T-cell (primary cell): ENCODE results near the gene CFAP46. TPM values are rescaled to one million over a fixed set of nuclear protein-coding genes. Genes with fewer than 3 reads are reported as not detected.
"Not testable (repeated sequence)": the region's sequence is repeated elsewhere in the genome, so short reads cannot be mapped to it uniquely, and the experiment has no call there.

ENCODE experiments used
- ATAC-seq, 4 experiments: fragments of 200-7000 bp in 3 of 4; fragments of 150-1000 bp in 1 of 4; cut with Tn5 transposase; replicated peaks in 1 of 4; 1 replicate in 3 of 4; 2 replicates in 1 of 4; pipeline ENCODE4 v1.10.0; 2021; ENCODE audit warnings: moderate library complexity in 3 of 4, mild to moderate bottlenecking in 2 of 4, moderate number of reproducible peaks in 1 of 4
- CTCF ChIA-PET, 2 donors: fragments of 300-600 bp; sonication (Branson Sonifier 250); formaldehyde crosslinking; loops; one replicate each; lab custom pipeline; 2022; ENCODE audit warnings: antibody characterized with exemption in 2 of 2; lab: Charles Lee
- POLR2A ChIA-PET, 2 donors: fragments of 300-600 bp; sonication (Branson Sonifier 250); formaldehyde crosslinking; loops; one replicate each; lab custom pipeline; 2022; ENCODE audit warnings: antibody characterized with exemption in 2 of 2; lab: Charles Lee
- DNase-seq, 35 experiments: peaks; one replicate each; pipeline versions ENCODE4 v3.0.0 to v3.0.0-alpha.2; 2013 to 2023
- H3K27ac ChIP-seq: one replicate; pipeline ENCODE4 v1.5.1; 2013; ENCODE audit warnings: low read length
- H3K27me3 ChIP-seq, 2 experiments: replicated peaks in 1 of 2; 1 replicate in 1 of 2; 2 replicates in 1 of 2; pipeline versions ENCODE4 v1.6.1 to v1.7.0; 2013; ENCODE audit warnings: low read length in 1 of 2, mixed read lengths in 1 of 2; ENCODE audit not compliant: control insufficient read depth in 2 of 2, insufficient read depth in 2 of 2; ENCODE audit errors: extremely low read depth in 1 of 2
- H3K36me3 ChIP-seq, 2 donors: 1 replicate in 1 of 2; 2 replicates in 1 of 2; pipeline versions ENCODE4 v1.6.1 to v1.7.0; 2013; ENCODE audit warnings: low read length in 1 of 2; ENCODE audit not compliant: control insufficient read depth in 2 of 2, insufficient read depth in 1 of 2; ENCODE audit errors: extremely low read depth in 1 of 2
- H3K4me1 ChIP-seq, 2 experiments: 1 replicate in 1 of 2; 2 replicates in 1 of 2; pipeline versions ENCODE4 v1.6.1 to v1.7.0; 2013; ENCODE audit warnings: low read length in 2 of 2, mixed read lengths in 1 of 2; ENCODE audit not compliant: insufficient read depth in 2 of 2, control insufficient read depth in 1 of 2; ENCODE audit errors: extremely low read depth in 1 of 2
- H3K4me3 ChIP-seq, 2 donors: 1 replicate in 1 of 2; 2 replicates in 1 of 2; pipeline versions ENCODE4 v1.5.1 to v1.7.0; 2013; ENCODE audit warnings: mild to moderate bottlenecking in 2 of 2, low read length in 1 of 2, moderate library complexity in 1 of 2; ENCODE audit not compliant: control insufficient read depth in 1 of 2; ENCODE audit errors: extremely low read depth in 1 of 2
- H3K9me3 ChIP-seq: 2 replicates; pipeline ENCODE4 v1.7.0; 2013
- H3K27ac Mint-ChIP-seq, 2 donors: one replicate each; pipeline ENCODE4 v1.8.0; 2020 to 2021; ENCODE audit warnings: mild to moderate bottlenecking in 2 of 2, mixed read lengths in 2 of 2
- H3K27me3 Mint-ChIP-seq, 2 donors: one replicate each; pipeline ENCODE4 v1.8.0; 2021 to 2022; ENCODE audit warnings: mixed read lengths in 2 of 2
- H3K36me3 Mint-ChIP-seq: one replicate; pipeline ENCODE4 v1.8.0; 2021; ENCODE audit warnings: mixed read lengths
- H3K4me1 Mint-ChIP-seq, 3 donors: one replicate each; pipeline ENCODE4 v1.8.0; 2020 to 2022; ENCODE audit warnings: mixed read lengths in 3 of 3, mild to moderate bottlenecking in 1 of 3
- H3K4me3 Mint-ChIP-seq, 3 donors: one replicate each; pipeline ENCODE4 v1.8.0; 2020 to 2022; ENCODE audit warnings: mild to moderate bottlenecking in 3 of 3, mixed read lengths in 3 of 3, moderate library complexity in 3 of 3
- H3K9me3 Mint-ChIP-seq, 3 donors: one replicate each; pipeline ENCODE4 v1.8.0; 2020 to 2022; ENCODE audit warnings: mixed read lengths in 3 of 3
- WGBS: methylation state at CpG from one replicate; pipeline ENCODE4 v1.1.5; 2013; ENCODE audit warnings: missing lambda C conversion rate; ENCODE audit not compliant: insufficient coverage; 5-methylcytosine and 5-hydroxymethylcytosine counted together
- total RNA-seq, 35 experiments: library from RNA in 6 of 35; stranded (reverse) in 6 of 35; fragments of 120-200 nt in 1 of 35; gene quantifications; one replicate each; pipeline versions ENCODE4 v1.2.1 to v1.2.4 and lab custom pipeline; 2013 to 2026

The CFAP46 gene
- total RNA-seq, 5 donors from 2014 or later (not counting 1 experiment from before 2014, with no cell fraction given): not detected

DNA sequence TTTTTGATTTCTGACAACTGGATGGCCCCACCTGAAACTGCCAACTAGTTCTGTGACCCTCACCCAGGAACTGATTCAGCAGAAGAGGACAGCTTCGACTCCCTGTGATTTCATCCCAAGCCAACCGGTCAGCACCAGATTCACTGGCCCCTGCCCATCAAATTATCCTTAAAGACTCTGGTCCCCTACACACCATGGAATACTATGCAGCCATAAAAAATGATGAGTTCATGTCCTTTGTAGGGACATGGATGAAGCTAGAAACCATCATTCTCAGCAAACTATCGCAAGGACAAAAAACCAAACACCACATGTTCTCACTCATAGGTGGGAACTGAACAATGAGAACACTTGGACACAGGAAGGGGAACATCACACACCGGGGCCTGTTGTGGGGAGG, 13.9 kb upstream of the CFAP46 start:
- WGBS: 100% methylated on average over 1 of the region's 4 CpGs
- peaks cover 9 to 11% of the 10 kb centered on the region in 2 donors for H3K27me3 Mint-ChIP-seq
- H3K4me3 ChIP-seq, H3K4me1 ChIP-seq, H3K9me3 Mint-ChIP-seq, H3K27ac Mint-ChIP-seq, CTCF ChIA-PET, H3K9me3 ChIP-seq, ATAC-seq, H3K4me3 Mint-ChIP-seq, H3K36me3 Mint-ChIP-seq, H3K4me1 Mint-ChIP-seq, POLR2A ChIA-PET, H3K36me3 ChIP-seq, DNase-seq, H3K27ac ChIP-seq: not testable (repeated sequence)
- peaks cover 0 to 31% of the 10 kb centered on the region in 2 experiments for H3K27me3 ChIP-seq

DNA sequence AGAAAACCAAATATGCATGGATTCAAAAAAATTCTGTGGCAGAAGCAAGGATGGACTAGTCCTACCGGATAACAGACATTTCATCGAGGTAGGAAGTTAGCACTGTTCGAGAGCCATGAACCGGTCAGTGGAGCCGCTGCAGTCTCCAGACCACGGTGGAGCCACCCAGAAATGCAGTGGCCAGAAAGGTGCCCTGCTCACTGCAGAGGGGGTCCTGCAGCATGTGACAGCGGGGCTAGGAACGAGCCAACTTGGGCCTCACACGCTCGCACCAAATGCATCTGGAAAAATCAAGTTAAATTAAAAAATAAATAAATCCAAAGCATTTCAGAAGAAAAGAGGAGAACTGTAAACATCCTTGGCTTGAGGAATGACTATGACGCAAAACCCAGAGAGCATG, 13.1 kb upstream of the CFAP46 start:
- CTCF ChIA-PET: no interaction called here
- ATAC-seq: no peak
- Mint-ChIP-seq H3K4me3 (no peak overlapping the region), H3K4me1 (no peaks in the 10 kb centered on the region), H3K36me3 (no peaks in the 10 kb centered on the region), H3K9me3 (no peaks in the 10 kb centered on the region), H3K27me3 (peaks cover 14 to 16% of the 10 kb centered on the region in 2 donors), H3K27ac (no peak overlapping the region)
- peaks cover 0 to 31% of the 10 kb centered on the region in 2 experiments for H3K27me3 ChIP-seq
- no peak overlapping the region for H3K4me3 ChIP-seq
- H3K36me3 ChIP-seq: no peaks in the 10 kb centered on the region
- POLR2A ChIA-PET: no interaction called here
- H3K9me3 ChIP-seq: no peaks in the 10 kb centered on the region
- no peak for DNase-seq
- H3K4me1 ChIP-seq: peaks cover 0 to 3% of the 10 kb centered on the region in 2 experiments
- H3K27ac ChIP-seq: no peak overlapping the region
- WGBS: 94% methylated on average over 6 of the region's 11 CpGs

DNA sequence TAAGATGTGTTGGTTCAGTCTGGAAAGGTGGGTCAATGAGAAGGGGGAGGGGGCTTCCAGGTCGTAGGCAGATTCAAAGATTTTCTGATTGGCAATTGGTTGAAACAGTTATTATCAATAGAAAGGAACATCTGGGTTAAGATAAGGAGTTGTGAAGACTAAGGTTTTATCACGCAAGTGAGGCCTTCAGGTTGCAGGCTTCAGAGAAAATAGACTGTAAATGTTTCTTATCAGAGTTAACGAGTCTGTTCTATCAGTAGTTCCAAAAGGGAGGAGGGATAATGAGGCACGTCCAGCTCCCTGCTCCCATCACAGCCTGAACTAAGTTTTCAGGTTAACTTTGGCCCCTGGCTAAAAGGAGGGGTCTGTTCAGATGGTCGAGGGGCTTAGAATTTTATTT, 11.1 kb upstream of the CFAP46 start:
- CTCF ChIA-PET: no interaction called here
- Mint-ChIP-seq H3K27me3 (peaks cover 21 to 31% of the 10 kb centered on the region in 2 donors), H3K4me1 (no peaks in the 10 kb centered on the region), H3K9me3 (no peaks in the 10 kb centered on the region), H3K36me3 (no peaks in the 10 kb centered on the region), H3K27ac (no peak overlapping the region), H3K4me3 (no peak overlapping the region)
- H3K9me3 ChIP-seq: no peaks in the 10 kb centered on the region
- H3K4me3 ChIP-seq: no peak overlapping the region
- POLR2A ChIA-PET: no interaction called here
- WGBS: 57% methylated on average over 2 of the region's 5 CpGs
- H3K4me1 ChIP-seq: peaks cover 0 to 3% of the 10 kb centered on the region in 2 experiments
- H3K27me3 ChIP-seq: peaks cover 0 to 24% of the 10 kb centered on the region in 2 experiments
- no peak overlapping the region for H3K27ac ChIP-seq
- no peaks in the 10 kb centered on the region for H3K36me3 ChIP-seq
- ATAC-seq: no peak
- DNase-seq: no peak

DNA sequence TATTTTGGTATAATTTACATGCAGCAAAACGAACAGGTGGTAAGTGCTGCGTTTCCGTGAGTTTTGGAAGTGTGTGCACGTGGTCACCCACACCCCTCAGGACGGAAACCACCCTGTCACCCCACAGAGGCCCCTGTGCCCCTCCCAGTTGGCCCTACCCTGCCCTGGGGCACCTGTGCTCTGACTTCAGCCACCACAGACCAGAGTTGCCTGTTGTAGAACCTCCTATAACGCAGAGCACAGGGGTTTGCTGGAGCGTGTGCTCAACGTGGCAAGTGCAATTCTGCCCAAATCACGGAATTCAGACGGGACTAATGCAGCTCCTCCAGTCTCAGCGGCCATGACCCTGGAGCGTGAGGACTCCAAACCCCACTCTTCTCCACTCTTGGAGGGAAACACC, 9.6 kb upstream of the CFAP46 start:
- peaks cover 0 to 3% of the 10 kb centered on the region in 2 experiments for H3K4me1 ChIP-seq
- no peak overlapping the region for H3K4me3 ChIP-seq
- Mint-ChIP-seq H3K27me3 (peaks cover 23 to 33% of the 10 kb centered on the region in 2 donors), H3K4me1 (no peaks in the 10 kb centered on the region), H3K9me3 (no peaks in the 10 kb centered on the region), H3K36me3 (no peaks in the 10 kb centered on the region), H3K4me3 (no peak overlapping the region), H3K27ac (no peak overlapping the region)
- peaks cover 0 to 24% of the 10 kb centered on the region in 2 experiments for H3K27me3 ChIP-seq
- ATAC-seq (no peak), DNase-seq (no peak)
- no peak overlapping the region for H3K27ac ChIP-seq
- ChIA-PET POLR2A (no interaction called here), CTCF (no interaction called here)
- no peaks in the 10 kb centered on the region for H3K36me3 ChIP-seq
- WGBS: 34% methylated on average over 8 of the region's 12 CpGs
- no peaks in the 10 kb centered on the region for H3K9me3 ChIP-seq

DNA sequence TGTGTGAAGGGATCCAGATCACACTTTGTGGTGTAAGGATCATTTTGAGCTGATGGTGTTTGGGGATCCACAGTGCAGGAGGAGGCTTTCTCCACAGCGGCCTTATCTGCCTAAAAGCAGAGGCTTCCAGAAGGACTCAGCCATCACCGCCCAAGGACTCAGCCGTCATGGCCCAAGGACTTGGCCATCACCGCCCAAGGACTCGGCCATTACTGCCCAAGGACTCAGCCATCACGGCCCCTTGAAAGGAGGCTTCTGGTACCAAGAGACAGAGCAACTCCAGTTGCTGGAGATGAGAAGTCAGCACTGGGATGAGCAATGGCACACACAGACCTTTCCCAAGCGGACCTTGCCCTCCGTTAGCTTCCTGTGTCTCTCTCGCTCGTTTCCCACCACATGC, 6.0 kb upstream of the CFAP46 start:
- 89% methylated on average over 10 of the region's 10 CpGs for WGBS
- no peak for ATAC-seq
- Mint-ChIP-seq H3K27ac (no peak overlapping the region), H3K27me3 (peaks cover 47 to 48% of the 10 kb centered on the region in 2 donors), H3K4me1 (no peaks in the 10 kb centered on the region), H3K36me3 (no peaks in the 10 kb centered on the region), H3K4me3 (no peak overlapping the region), H3K9me3 (no peaks in the 10 kb centered on the region)
- Histone ChIP-seq H3K27me3 (peaks cover 0 to 51% of the 10 kb centered on the region in 2 experiments), H3K27ac (no peak overlapping the region), H3K4me1 (peaks cover 0 to 3% of the 10 kb centered on the region in 2 experiments), H3K4me3 (no peak overlapping the region), H3K36me3 (no peaks in the 10 kb centered on the region), H3K9me3 (no peaks in the 10 kb centered on the region)
- DNase-seq: no peak
- ChIA-PET CTCF (no interaction called here), POLR2A (no interaction called here)

DNA sequence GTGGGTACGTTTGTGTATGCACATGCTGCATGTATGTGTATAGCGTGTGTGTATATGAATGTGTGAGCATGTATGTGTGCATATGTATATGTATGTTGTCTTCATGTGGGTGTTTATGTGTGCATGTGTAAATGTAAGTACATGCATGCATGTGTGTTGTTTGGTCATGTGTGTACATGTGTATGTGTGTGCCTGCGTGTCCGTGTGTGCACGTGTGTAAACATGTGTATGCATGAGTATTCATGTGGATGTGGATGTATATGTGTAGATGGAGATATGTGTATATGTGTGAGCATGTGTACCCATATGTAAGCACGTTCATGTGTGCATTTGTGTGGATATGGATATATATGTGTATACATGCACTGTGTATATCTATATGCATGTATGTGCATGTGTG, 5.5 kb upstream of the CFAP46 start:
- Mint-ChIP-seq H3K36me3 (no peaks in the 10 kb centered on the region), H3K4me1 (peaks cover 0 to 1% (median 1%) of the 10 kb centered on the region in 3 donors), H3K27me3 (peaks cover 45 to 48% of the 10 kb centered on the region in 2 donors), H3K9me3 (no peaks in the 10 kb centered on the region), H3K27ac (no peak overlapping the region), H3K4me3 (no peak overlapping the region)
- no peak for DNase-seq
- no peak overlapping the region for H3K4me3 ChIP-seq
- WGBS: 57% methylated on average over 6 of the region's 6 CpGs
- ChIA-PET POLR2A (no interaction called here), CTCF (no interaction called here)
- peaks cover 0 to 5% of the 10 kb centered on the region in 2 experiments for H3K4me1 ChIP-seq
- no peak overlapping the region for H3K27ac ChIP-seq
- H3K27me3 ChIP-seq: peaks cover 0 to 52% of the 10 kb centered on the region in 2 experiments
- H3K9me3 ChIP-seq: no peaks in the 10 kb centered on the region
- no peaks in the 10 kb centered on the region for H3K36me3 ChIP-seq
- no peak for ATAC-seq
